ENCODE results near the gene IL17REL.

The IL17REL gene

GRCh38 chr22:50022171-50022819, 9.7 kb upstream of the IL17REL start:
- DNase-seq (ENCODE audit: low read depth in 2 of 2): no peak

- DNase-seq (ENCODE audit: low read depth in 2 of 2): no peak
These were observed 8.0 kb upstream of the IL17REL start for GRCh38 chr22:50020606-50021005.

GRCh38 chr22:50019316-50019715, 6.8 kb upstream of the IL17REL start:
- no peak for DNase-seq (ENCODE audit: low read depth in 2 of 2)

GRCh38 chr22:50018608-50019285, 6.2 kb upstream of the IL17REL start:
- no peak for DNase-seq (ENCODE audit: low read depth in 2 of 2)

GRCh38 chr22:50017701-50018224, 5.2 kb upstream of the IL17REL start:
- no peak for DNase-seq (ENCODE audit: low read depth in 2 of 2)

- DNase-seq (ENCODE audit: low read depth in 2 of 2): no peak
These were observed 4.6 kb upstream of the IL17REL start for GRCh38 chr22:50016988-50017700.

- DNase-seq (ENCODE audit: low read depth in 2 of 2): no peak
These were observed 3.9 kb upstream of the IL17REL start for GRCh38 chr22:50016308-50016987.

GRCh38 chr22:50015451-50016307, 3.1 kb upstream of the IL17REL start:
- no peak for DNase-seq (ENCODE audit: low read depth in 2 of 2)

GRCh38 chr22:50014655-50015401, 2.3 kb upstream of the IL17REL start:
- no peak for DNase-seq (ENCODE audit: low read depth in 2 of 2)

- no peak for DNase-seq (ENCODE audit: low read depth in 2 of 2)
These were observed 1.5 kb upstream of the IL17REL start for GRCh38 chr22:50014053-50014501.

GRCh38 chr22:50011447-50012210, 936 bp downstream of the IL17REL start:
- no peak for DNase-seq (ENCODE audit: low read depth in 2 of 2)

- DNase-seq (ENCODE audit: low read depth in 2 of 2): no peak
These were observed 1.7 kb downstream of the IL17REL start for GRCh38 chr22:50010676-50011446.

GRCh38 chr22:50009765-50010675, 2.5 kb downstream of the IL17REL start:
- no peak for DNase-seq (ENCODE audit: low read depth in 2 of 2)

GRCh38 chr22:50009251-50009650, 3.3 kb downstream of the IL17REL start:
- no peak for DNase-seq (ENCODE audit: low read depth in 2 of 2)

- DNase-seq (ENCODE audit: low read depth in 2 of 2): no peak
These were observed 4.2 kb downstream of the IL17REL start for GRCh38 chr22:50008151-50009040.

- DNase-seq (ENCODE audit: low read depth in 2 of 2): no peak
These were observed 5.5 kb downstream of the IL17REL start for GRCh38 chr22:50007057-50007511.

GRCh38 chr22:50004918-50005317, 7.6 kb downstream of the IL17REL start:
- DNase-seq (ENCODE audit: low read depth in 2 of 2): no peak
